OCI-LY1 (cell line): ENCODE results near the gene TNFRSF1A.

Experiments
- H2AFZ ChIP-seq: fragments of 200-600 bp; sonication (generic), shearing (Covaris generic); 2 replicates; pipeline ENCODE4 v1.6.0; 2014; ENCODE audit warnings: antibody characterized with exemption, mild to moderate bottlenecking, low read length
- H3F3A ChIP-seq: fragments of 200-600 bp; sonication (generic), shearing (Covaris generic); 2 replicates; pipeline ENCODE4 v1.6.0; 2014; ENCODE audit warnings: mild to moderate bottlenecking, antibody characterized with exemption, low read length, moderate library complexity; ENCODE audit not compliant: insufficient read depth
- H3K27ac ChIP-seq: fragments of 200-600 bp; sonication (generic); 2 replicates; pipeline ENCODE4 v1.5.1; 2014; ENCODE audit warnings: low read length, mixed run types, mild to moderate bottlenecking, low read depth; ENCODE audit not compliant: poor library complexity, severe bottlenecking
- H3K27me3 ChIP-seq: fragments of 200-600 bp; sonication (generic); 2 replicates; pipeline ENCODE4 v1.6.0; 2014; ENCODE audit warnings: antibody characterized with exemption, mild to moderate bottlenecking, low read length, moderate library complexity; ENCODE audit not compliant: insufficient read depth
- H3K36me3 ChIP-seq: fragments of 200-600 bp; sonication (generic); 2 replicates; pipeline ENCODE4 v1.6.1; 2014; ENCODE audit warnings: mild to moderate bottlenecking, antibody characterized with exemption, low read length, moderate library complexity, mixed read lengths; ENCODE audit not compliant: insufficient read depth
- H3K4me1 ChIP-seq: fragments of 200-600 bp; sonication (generic); 2 replicates; pipeline ENCODE4 v1.5.1; 2014; ENCODE audit warnings: mild to moderate bottlenecking, low read length, moderate library complexity; ENCODE audit not compliant: insufficient read depth, severe bottlenecking
- H3K4me2 ChIP-seq: fragments of 200-600 bp; sonication (generic), shearing (Covaris generic); 2 replicates; pipeline ENCODE4 v1.6.1; 2014; ENCODE audit warnings: low read length
- H3K4me3 ChIP-seq: fragments of 200-600 bp; sonication (generic); 2 replicates; pipeline ENCODE4 v1.5.1; 2014; ENCODE audit warnings: low read length, low read depth, mild to moderate bottlenecking, mixed read lengths; ENCODE audit not compliant: poor library complexity, severe bottlenecking
- H3K79me2 ChIP-seq: fragments of 200-600 bp; shearing (Covaris generic); 2 replicates; pipeline ENCODE4 v1.6.1; 2016; ENCODE audit warnings: mixed run types, low read length, mixed read lengths; ENCODE audit not compliant: insufficient read depth
- H3K9ac ChIP-seq: fragments of 200-600 bp; sonication (generic), shearing (Covaris generic); 2 replicates; pipeline ENCODE4 v1.6.1; 2014; ENCODE audit warnings: mild to moderate bottlenecking, low read length, mixed read lengths
- H3K9me2 ChIP-seq: fragments of 200-600 bp; sonication (generic), shearing (Covaris generic); 2 replicates; pipeline ENCODE4 v1.6.1; 2014; ENCODE audit warnings: low read depth, mild to moderate bottlenecking, low read length, mixed read lengths
- H3K9me3 ChIP-seq: fragments of 200-600 bp; shearing (Covaris generic); 2 replicates; pipeline ENCODE4 v1.6.1; 2014; ENCODE audit warnings: low read length, mixed read lengths
- H4K20me1 ChIP-seq: fragments of 200-600 bp; sonication (generic), shearing (Covaris generic); 2 replicates; pipeline ENCODE4 v1.6.0; 2016; ENCODE audit warnings: mild to moderate bottlenecking, low read length; ENCODE audit not compliant: insufficient read depth
- EZH2 ChIP-seq: fragments of 200-600 bp; sonication (generic), shearing (Covaris generic); IDR thresholded peaks from 2 replicates; pipeline ENCODE4 v1.8.0; 2017; ENCODE audit warnings: borderline replicate concordance, mixed run types, mild to moderate bottlenecking, antibody characterized with exemption, low read length, moderate library complexity, mixed read lengths
- TF ChIP-seq, protein P1 (sequence below): fragments of 200-600 bp; sonication (generic), shearing (Covaris generic); IDR thresholded peaks from 2 replicates; pipeline ENCODE4 v1.5.1; 2017; ENCODE audit warnings: mild to moderate bottlenecking, antibody characterized with exemption, low read length, moderate library complexity, mixed read lengths

The TNFRSF1A gene

DNA sequence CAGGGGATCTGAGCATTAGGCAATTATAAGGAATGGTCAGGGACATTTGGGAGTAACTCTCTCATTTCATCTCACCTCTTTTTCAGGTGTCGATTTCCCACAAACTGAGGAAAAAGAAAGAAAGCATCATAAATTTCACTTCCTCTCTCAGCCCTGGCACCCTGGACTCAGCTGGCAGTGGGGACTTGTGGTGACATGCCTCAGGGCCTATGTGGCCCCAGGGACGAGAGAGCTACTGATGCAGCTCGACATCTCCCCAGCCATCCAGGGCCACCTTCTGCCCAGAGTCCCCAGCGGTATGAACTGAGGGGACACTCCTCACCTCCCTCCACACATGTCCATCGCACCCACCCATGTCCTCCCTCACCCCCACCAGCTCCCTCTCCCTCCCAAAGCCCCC, 11.7 kb downstream of the TNFRSF1A start:
- no peaks in the 10 kb centered on the region for H3K79me2 ChIP-seq
- no peaks in the 10 kb centered on the region for H3F3A ChIP-seq
- H3K9me3 ChIP-seq, result no peaks in the 10 kb centered on the region
- H3K9ac ChIP-seq, result no peak overlapping the region
- H3K9me2 ChIP-seq, result no peaks in the 10 kb centered on the region
- no peak overlapping the region for H3K4me3 ChIP-seq
- TF ChIP-seq, protein P1, sequence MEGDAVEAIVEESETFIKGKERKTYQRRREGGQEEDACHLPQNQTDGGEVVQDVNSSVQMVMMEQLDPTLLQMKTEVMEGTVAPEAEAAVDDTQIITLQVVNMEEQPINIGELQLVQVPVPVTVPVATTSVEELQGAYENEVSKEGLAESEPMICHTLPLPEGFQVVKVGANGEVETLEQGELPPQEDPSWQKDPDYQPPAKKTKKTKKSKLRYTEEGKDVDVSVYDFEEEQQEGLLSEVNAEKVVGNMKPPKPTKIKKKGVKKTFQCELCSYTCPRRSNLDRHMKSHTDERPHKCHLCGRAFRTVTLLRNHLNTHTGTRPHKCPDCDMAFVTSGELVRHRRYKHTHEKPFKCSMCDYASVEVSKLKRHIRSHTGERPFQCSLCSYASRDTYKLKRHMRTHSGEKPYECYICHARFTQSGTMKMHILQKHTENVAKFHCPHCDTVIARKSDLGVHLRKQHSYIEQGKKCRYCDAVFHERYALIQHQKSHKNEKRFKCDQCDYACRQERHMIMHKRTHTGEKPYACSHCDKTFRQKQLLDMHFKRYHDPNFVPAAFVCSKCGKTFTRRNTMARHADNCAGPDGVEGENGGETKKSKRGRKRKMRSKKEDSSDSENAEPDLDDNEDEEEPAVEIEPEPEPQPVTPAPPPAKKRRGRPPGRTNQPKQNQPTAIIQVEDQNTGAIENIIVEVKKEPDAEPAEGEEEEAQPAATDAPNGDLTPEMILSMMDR, result no peak
- no peak for TF ChIP-seq EZH2
- H3K4me1 ChIP-seq, result peaks cover 14% of the 10 kb centered on the region
- H4K20me1 ChIP-seq, result no peaks in the 10 kb centered on the region
- no peak overlapping the region for H3K27ac ChIP-seq
- no peaks in the 10 kb centered on the region for H3K36me3 ChIP-seq
- no peak overlapping the region for H2AFZ ChIP-seq
- H3K4me2 ChIP-seq, result no peak overlapping the region
- 0 out of 2 replicates have a peak, but pooled peaks cover 3% of the 10 kb centered on the region for H3K27me3 ChIP-seq

DNA sequence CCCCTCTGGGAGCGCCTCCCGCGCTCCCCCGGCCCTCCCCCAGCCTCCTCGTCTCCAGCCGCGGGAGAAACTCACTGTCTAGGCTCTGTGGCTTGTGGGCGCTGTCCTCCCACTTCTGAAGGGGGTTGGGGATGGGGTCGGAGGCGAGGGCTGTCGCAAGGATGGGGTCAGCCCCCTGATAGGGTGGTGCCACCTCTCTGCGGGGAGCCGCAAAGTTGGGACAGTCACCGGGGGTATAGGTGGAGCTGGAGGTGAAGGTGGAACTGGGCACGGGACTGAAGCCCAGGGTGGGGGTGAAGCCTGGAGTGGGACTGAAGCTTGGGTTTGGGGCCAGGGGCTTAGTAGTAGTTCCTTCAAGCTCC, 12.2 kb downstream of the TNFRSF1A start:
- Histone ChIP-seq H3K36me3 (no peaks in the 10 kb centered on the region), H3K27ac (no peak overlapping the region), H3K9me2 (no peaks in the 10 kb centered on the region), H4K20me1 (no peaks in the 10 kb centered on the region), H2AFZ (no peak overlapping the region), H3K27me3 (0 out of 2 replicates have a peak, but pooled peaks cover 3% of the 10 kb centered on the region), H3K9me3 (no peaks in the 10 kb centered on the region), H3K79me2 (no peaks in the 10 kb centered on the region), H3F3A (no peaks in the 10 kb centered on the region), H3K4me2 (no peak overlapping the region), H3K4me3 (no peak overlapping the region), H3K9ac (no peak overlapping the region), H3K4me1 (peaks cover 14% of the 10 kb centered on the region)
- TF ChIP-seq, protein P1, result no peak

DNA sequence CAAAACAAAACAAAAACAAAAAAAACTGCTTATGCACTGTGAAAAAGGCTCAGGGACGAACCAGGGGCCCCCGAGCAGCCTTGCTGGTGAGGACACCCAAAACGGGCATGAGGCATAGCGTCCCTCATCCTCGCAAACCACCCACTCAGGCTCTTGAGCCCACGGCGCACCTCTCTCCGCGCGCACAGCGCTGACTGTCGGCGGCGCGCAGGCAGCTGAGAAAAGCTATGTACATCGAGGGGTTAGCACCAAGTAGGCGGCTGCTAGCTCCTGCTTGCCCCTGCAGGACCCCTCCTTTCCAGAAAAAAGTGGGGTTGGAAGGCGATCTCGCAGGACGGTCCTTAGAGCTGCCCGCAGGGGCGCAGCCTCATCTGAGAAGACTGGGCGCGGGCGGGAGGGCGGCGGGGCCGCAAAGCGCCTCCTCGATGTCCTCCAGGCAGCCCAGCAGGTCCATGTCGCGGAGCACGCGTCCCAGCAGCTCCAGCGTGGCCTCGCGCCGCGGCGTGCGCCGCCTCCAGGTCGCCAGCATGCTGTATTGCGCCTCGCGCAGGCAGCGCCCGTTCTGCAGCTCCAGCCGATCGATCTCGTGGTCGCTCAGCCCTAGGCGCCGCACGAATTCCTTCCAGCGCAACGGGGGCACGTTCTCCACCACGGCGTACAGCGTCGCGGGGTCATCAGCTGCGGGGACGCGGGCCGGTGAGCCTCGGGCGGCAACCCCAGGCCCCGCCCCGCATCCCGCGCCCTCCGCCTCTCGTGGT, 12.8 kb downstream of the TNFRSF1A start:
- TF ChIP-seq, protein P1, result no peak
- Histone ChIP-seq H3K27me3 (0 out of 2 replicates have a peak, but pooled peaks cover 3% of the 10 kb centered on the region), H3K4me3 (no peak overlapping the region), H3K4me1 (peaks cover 14% of the 10 kb centered on the region), H3K36me3 (no peaks in the 10 kb centered on the region), H3K9me2 (no peaks in the 10 kb centered on the region), H3K4me2 (no peak overlapping the region), H3F3A (no peaks in the 10 kb centered on the region), H4K20me1 (no peaks in the 10 kb centered on the region), H3K79me2 (no peaks in the 10 kb centered on the region), H2AFZ (no peak overlapping the region), H3K9ac (no peak overlapping the region), H3K27ac (no peak overlapping the region), H3K9me3 (no peaks in the 10 kb centered on the region)
